Stimulated activated CD4-positive, alpha-beta T cell treated with anti-CD3 and anti-CD28 coated beads, Interleukin-2, amount 100 ng/mL, for 48 hours (primary cell): ENCODE results near the gene BAZ1A.

ENCODE experiments used
- DNase-seq, 2 donors: peaks; one replicate each; pipeline ENCODE4 v3.0.0-alpha.2; 2020

Gene BAZ1A

GRCh38 chr14:34875031-34875922 is at the start of gene BAZ1A:
Gene BAZ1A (minus strand): TSS chr14:34875360. CDS start chr14:34874604, 756 bp downstream.
- peak; percentile 17 to 36 for DNase-seq

- no peak for DNase-seq
Observed at GRCh38 chr14:34920339-34920738, 45.2 kb upstream of the BAZ1A start.

GRCh38 chr14:34913619-34914018 is 38.5 kb upstream of the BAZ1A start:
- no peak for DNase-seq

GRCh38 chr14:34912966-34913365 is 37.8 kb upstream of the BAZ1A start:
- no peak for DNase-seq

GRCh38 chr14:34912182-34912581 is 37.0 kb upstream of the BAZ1A start:
- DNase-seq: no peak

GRCh38 chr14:34911209-34912150 is 36.3 kb upstream of the BAZ1A start:
- no peak for DNase-seq

GRCh38 chr14:34906287-34906686 is 31.1 kb upstream of the BAZ1A start:
- no peak for DNase-seq

GRCh38 chr14:34895277-34895676 is 20.1 kb upstream of the BAZ1A start:
- DNase-seq: no peak

- no peak for DNase-seq
Observed at GRCh38 chr14:34890937-34891336, 15.8 kb upstream of the BAZ1A start.

- no peak for DNase-seq
Observed at GRCh38 chr14:34888186-34888585, 13.0 kb upstream of the BAZ1A start.

GRCh38 chr14:34883954-34884353 is 8.8 kb upstream of the BAZ1A start:
- DNase-seq: no peak

- peak; percentile 42 to 55 for DNase-seq
Observed at GRCh38 chr14:34874386-34875030, 652 bp downstream of the BAZ1A start.

GRCh38 chr14:34873589-34874385 is 1.4 kb downstream of the BAZ1A start:
- peak; percentile 71 to 75 for DNase-seq

GRCh38 chr14:34872822-34873588 is 2.2 kb downstream of the BAZ1A start:
- peak in 1 of 2 donors; percentile 10 for DNase-seq

GRCh38 chr14:34867199-34867598 is 8.0 kb downstream of the BAZ1A start:
- no peak for DNase-seq

- no peak for DNase-seq
Observed at GRCh38 chr14:34865889-34866574, 9.1 kb downstream of the BAZ1A start.

- DNase-seq: no peak
Observed at GRCh38 chr14:34863844-34864243, 11.3 kb downstream of the BAZ1A start.

- no peak for DNase-seq
Observed at GRCh38 chr14:34858765-34859164, 16.4 kb downstream of the BAZ1A start.

GRCh38 chr14:34857689-34858449 is 17.3 kb downstream of the BAZ1A start:
- DNase-seq: no peak

GRCh38 chr14:34853041-34853440 is 22.1 kb downstream of the BAZ1A start:
- no peak for DNase-seq
